AG09319 (cell line): ENCODE results near the gene DUSP28.

Experiments
- DNase-seq: peaks from one replicate; pipeline ENCODE4 v3.0.0-alpha.2; 2010; ENCODE audit warnings: low read depth; ENCODE audit errors: extremely low read depth
- CTCF ChIP-seq: IDR thresholded peaks from 2 replicates; pipeline ENCODE4 v1.5.1; 2011; ENCODE audit warnings: low read depth, mild to moderate bottlenecking, inconsistent platforms, low read length, moderate library complexity

Gene DUSP28

GRCh38 chr2:240522406-240522805 is 37.8 kb upstream of the DUSP28 start:
- DNase-seq, result no peak
- TF ChIP-seq CTCF, result no peak

GRCh38 chr2:240523451-240524281 is 36.5 kb upstream of the DUSP28 start:
- no peak for DNase-seq
- no peak for TF ChIP-seq CTCF

DNA sequence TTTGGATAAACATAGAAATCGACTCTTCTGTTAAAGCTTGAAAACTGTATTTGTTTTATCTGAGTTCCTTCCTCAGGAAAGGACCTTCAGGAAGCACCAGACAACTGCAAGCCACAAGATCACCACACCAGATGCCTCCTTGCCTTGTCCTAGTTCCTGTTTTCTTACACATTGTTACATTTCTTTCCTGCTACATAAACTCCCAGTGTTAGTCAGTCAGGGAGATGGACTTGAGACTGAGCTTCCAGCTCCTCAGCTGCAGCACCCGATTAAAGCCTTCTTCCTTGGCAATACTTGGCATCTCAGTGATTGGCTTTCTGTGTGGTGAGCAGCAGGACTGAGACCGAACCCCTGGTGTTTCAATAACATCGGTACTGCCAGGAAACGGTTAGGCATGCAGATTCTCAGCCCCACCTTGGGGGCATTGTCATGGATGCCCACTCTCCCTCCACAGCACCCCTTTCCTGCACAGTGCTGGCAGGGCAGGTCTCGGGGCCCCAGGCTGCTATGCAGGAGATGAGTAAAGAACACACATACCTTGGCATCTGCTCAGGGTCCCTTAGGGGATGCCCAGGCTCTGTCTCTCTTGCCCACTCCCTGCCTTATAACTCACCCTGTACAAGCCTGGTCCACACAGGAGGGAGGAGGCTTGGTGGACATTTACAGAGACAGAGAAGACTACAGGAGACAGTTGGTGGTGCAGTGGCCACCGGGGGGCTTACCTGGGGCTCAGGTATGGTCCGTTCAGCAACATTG is 35.0 kb upstream of the DUSP28 start:
- no peak for DNase-seq
- no peak for TF ChIP-seq CTCF

- no peak for DNase-seq
- no peak for TF ChIP-seq CTCF
Measured at GRCh38 chr2:240525802-240526201, 34.4 kb upstream of the DUSP28 start.

DNA sequence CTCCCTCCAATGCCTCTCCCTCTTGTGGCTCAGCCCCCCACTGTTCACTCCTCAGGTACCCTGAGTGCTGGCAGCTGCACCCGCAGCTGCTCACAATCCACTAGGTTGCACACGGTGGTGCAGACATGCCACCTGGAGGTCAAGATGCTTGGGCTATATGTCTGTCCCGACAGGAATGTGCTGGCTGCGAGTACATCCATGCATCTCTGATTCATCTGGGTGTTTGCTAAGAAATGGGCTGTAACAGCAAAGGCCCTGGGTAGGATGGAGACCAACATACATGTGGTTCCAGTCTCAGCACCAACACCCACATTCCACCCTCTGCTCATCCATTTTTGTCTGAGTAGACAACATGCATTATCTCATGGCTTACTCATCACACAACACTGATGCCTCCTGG is 33.6 kb upstream of the DUSP28 start:
- no peak for DNase-seq
- TF ChIP-seq CTCF, result no peak

GRCh38 chr2:240527153-240527750 is 32.9 kb upstream of the DUSP28 start:
- no peak for TF ChIP-seq CTCF
- no peak for DNase-seq
